ENCODE data around the gene CCDC88B.
"Not testable (repeated sequence)": the region's sequence is repeated elsewhere in the genome, so short reads cannot be mapped to it uniquely, and the experiment has no call there.

The CCDC88B gene

DNA sequence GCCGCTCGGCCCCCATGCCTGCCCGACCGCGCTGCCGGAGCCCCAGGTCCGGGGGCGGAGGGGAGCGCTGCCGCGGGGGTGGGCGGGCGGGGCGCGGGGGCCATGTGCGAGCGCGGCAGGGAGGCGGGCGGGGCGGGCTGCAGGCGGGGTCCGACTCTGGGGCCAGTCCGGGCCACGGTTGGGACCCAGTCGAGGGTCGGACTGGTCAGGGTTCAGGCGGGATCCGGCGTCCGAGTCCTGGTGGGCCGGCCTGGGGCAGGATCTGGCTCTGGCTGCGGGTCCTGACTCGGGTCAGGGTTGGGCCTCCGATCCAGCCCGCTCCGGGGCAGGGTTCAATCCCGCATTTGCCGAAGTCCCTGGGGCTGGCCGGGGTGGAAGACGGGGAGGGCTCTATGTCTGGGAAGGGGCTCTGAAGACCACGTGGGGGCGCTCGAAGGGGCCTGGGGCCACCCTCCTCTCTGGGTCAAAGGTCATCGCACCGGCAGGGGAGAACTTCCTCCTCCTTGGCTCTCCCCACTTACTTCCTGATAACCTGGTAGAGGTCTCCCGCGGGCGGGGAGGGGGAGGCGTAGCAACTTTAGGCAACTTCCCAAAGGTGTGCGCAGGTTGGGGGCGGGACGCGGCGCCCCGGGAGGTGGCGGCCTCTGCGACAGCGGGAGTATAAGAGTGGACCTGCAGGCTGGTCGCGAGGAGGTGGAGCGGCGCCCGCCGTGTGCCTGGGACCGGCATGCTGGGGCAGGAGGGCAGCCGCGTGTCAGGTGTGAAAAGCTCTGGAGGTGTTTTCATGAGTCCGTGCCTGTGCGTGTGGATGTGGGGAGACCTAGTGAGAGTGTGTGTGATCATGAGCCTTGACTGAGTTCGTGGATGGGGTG is 34.1 kb upstream of the CCDC88B start:
- peak; percentile 73 for DNase-seq

DNA sequence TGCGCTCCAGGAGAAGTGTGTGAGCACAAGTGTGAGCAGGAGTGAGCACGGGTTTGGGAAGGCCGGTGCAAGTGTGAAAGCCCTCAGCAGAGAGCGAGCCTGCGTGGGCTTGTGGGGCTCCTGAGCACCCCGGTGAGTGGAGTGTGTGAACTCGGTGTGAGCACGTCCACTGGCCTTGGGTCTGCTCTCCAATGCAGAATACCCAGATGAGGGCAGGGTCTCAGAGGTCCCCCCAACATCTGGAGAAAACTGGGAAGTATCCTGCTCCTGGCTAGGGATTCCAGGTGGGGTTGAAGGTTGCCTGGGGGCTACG is 33.5 kb upstream of the CCDC88B start:
- no peak for DNase-seq

DNA sequence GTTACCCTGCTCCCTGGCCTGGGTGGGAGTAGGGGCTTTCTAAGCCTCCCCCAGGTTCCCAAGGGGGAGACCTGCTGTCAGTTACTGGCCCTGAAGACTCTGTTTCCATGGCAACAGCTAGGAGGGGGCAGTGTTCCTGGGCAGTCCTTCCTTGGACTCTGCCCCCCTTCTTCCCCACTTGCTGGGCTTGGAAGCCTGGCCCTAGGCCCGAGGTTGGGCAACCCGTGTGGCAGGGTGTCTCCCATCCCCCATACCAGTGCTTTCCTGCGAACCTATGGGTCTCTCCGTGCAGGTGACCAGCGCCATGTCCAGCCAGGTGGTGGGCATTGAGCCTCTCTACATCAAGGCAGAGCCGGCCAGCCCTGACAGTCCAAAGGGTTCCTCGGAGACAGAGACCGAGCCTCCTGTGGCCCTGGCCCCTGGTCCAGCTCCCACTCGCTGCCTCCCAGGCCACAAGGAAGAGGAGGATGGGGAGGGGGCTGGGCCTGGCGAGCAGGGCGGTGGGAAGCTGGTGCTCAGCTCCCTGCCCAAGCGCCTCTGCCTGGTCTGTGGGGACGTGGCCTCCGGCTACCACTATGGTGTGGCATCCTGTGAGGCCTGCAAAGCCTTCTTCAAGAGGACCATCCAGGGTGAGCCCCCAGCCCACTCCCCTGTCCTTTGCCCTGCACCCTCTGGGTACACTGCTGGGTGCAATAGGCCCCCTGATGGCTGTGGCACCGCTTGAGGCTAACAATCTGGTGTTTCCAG is 33.0 kb upstream of the CCDC88B start:
- DNase-seq = no peak

DNA sequence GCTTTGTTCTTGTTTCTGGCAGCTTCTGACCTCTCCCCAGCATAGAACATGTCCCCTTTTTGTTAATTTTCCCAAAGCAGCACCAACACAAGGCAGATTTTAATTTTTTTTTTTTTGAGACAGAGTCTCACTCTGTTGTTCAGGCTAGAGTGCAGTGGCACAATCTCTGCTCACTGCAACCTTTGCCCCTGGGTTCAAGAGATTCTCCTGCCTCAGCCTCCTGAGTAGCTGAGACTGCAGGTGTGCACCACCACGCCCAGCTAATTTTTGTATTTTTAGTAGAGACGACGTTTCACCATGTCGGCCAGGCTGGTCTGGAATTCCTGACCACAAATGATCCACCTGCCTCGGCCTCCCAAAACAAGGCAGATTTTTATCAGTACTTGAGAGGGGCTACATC is 32.2 kb upstream of the CCDC88B start:
- DNase-seq = not testable (repeated sequence)

DNA sequence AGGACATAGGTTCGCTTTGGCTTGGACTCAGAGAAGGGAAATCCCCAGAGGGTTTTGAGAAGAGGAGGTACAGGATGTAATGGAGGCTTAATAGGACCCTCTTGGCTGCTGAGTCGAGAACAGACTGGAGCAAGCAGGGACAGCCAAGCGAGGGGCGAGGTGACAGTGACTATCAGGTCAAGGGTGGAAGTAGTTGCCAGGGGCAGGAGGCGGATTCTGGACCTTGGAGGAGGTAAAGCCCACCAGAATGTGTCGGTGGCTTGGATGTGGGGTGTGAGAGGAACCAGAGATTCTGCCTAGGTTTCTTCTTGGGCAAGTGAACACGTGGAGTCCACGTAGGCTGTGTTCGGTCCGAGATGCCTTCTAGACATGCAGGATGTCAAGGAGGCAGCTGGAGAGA is 27.1 kb upstream of the CCDC88B start:
- no peak for DNase-seq

DNA sequence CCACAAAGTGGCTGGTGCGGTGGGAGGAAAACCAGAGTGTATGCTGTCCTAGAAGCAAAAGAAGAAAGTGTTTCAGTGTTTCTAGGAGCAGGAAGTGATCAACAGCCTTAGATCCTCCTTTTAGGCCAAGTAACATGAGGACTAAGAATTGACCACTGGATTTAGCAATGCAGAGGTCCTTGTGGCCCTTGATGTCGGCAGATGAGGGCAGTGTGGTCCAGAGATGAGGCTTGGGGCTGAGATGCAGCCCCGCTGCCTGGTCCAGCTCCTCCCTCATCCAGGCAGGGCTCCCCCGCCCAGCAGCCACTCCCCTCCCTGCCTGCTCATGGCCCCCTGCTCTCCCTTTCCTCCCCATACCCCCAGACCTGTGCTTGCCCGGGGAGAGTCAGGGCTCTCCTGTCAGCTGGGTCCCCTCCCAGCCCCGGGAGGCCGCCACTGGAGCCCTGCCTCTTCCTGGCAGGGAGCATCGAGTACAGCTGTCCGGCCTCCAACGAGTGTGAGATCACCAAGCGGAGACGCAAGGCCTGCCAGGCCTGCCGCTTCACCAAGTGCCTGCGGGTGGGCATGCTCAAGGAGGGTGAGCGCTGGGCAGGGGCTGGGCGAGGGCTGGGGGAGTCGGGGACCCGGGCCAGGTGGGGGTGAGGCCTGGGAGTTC is 26.4 kb upstream of the CCDC88B start:
- DNase-seq = no peak

DNA sequence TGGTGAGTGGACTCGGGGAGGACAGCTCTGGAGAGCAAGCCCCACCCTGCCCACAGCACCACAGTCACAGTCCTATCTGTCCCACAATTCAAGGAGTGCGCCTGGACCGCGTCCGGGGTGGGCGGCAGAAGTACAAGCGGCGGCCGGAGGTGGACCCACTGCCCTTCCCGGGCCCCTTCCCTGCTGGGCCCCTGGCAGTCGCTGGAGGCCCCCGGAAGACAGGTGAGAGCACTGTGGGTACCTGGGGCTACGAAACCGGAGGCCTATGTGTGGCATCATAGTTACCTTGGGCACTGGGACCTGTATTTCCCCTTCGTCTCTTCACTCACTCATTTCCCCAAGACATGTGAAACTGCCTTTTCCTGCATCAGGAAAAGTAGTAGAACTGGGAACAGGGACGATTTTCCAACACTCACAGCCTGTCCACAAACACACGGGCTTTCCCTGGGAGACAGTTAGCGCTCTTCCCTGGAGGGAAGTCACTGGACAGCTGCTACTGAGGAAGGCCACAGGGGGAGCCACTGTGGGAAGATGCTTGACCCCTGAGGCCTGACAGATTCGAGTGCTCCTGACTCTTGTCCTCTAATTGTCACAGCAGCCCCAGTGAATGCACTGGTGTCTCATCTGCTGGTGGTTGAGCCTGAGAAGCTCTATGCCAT is 25.7 kb upstream of the CCDC88B start:
- DNase-seq = no peak

DNA sequence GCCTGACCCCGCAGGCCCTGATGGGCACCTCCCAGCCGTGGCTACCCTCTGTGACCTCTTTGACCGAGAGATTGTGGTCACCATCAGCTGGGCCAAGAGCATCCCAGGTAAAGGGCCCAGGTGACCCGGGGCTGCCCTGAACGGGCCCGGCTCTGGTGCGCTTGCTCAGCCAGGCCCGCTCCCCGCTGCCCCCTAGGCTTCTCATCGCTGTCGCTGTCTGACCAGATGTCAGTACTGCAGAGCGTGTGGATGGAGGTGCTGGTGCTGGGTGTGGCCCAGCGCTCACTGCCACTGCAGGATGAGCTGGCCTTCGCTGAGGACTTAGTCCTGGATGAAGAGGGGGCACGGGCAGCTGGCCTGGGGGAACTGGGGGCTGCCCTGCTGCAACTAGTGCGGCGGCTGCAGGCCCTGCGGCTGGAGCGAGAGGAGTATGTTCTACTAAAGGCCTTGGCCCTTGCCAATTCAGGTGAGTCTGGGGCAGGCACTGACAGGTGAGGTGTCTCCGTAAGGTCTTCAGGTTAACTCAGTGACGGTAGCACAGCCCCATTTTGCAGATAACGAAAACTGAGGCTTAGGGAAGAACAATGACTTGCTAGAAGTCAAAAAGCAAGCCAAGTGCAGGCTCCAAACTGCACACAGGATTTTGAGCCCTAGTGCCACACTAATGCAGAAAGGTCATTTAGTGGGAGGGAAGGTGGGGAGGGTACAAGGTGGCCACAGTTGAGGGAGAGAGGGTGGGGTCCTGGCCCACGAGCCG is 25.0 kb upstream of the CCDC88B start:
- no peak for DNase-seq

DNA sequence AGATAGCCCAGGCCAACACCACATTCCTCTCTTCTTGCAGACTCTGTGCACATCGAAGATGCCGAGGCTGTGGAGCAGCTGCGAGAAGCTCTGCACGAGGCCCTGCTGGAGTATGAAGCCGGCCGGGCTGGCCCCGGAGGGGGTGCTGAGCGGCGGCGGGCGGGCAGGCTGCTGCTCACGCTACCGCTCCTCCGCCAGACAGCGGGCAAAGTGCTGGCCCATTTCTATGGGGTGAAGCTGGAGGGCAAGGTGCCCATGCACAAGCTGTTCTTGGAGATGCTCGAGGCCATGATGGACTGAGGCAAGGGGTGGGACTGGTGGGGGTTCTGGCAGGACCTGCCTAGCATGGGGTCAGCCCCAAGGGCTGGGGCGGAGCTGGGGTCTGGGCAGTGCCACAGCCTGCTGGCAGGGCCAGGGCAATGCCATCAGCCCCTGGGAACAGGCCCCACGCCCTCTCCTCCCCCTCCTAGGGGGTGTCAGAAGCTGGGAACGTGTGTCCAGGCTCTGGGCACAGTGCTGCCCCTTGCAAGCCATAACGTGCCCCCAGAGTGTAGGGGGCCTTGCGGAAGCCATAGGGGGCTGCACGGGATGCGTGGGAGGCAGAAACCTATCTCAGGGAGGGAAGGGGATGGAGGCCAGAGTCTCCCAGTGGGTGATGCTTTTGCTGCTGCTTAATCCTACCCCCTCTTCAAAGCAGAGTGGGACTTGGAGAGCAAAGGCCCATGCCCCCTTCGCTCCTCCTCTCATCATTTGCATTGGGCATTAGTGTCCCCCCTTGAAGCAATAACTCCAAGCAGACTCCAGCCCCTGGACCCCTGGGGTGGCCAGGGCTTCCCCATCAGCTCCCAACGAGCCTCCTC is 24.1 kb upstream of the CCDC88B start:
- not testable (repeated sequence) for DNase-seq

DNA sequence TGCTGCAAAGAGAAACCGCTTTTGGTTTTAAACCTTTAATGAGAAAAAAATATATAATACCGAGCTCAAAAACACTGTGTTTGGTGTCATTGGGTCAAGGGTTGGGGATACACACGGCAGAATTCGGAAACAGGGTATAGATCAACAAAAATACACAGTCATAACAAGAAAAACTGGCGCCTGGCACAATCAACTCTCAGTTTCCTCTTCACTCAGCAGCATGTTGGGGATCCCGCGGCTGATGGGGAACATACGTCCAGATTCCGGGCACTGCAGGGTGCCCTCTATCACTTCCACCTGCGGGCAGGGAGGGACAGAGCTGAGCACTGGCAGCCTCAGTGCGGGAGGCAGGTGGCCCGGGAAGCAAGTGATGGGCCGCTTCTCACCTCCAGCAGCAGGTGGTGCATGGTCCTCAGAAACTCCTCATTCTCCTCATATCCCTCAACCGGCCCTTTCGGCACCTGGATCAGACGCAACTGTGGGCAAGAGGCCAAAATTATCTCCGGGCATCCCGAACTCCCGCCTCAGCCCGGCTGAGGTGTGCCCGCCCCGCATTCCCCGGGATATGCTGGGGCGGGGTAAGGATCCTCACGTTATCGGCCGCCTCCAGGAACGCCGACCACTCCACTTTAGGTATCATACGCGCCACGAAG is 23.2 kb upstream of the CCDC88B start:
- DNase-seq = peak; percentile 39

DNA sequence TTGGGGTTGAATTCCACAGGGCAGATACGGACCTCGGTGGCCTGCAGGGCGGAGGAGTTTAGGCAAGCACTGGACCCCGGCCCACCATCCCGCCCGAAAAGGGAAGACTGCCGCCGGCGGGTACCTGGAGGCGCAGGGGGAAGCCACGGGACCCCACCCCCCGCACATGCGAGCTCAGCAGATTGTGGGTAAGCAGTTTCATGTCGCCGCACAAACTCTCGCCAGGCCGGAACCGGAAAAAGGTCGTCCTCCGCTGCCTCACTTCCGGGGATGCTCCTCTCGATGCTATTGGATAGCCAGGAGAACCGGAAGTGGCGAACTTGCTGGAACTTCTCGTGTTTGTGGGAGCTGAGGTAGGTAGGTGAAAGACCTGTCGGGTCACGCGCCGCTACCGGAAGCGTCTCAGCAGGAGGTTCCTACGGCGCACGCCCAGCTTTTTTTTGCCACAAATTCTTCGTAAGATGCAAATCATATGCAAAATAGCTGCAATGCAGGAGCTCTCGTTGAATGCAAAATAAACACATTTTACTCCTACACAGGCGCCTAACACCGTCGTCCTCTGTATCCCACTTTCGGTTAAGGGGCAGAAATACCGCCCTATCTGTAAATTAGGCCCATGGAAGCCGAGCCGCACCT is 22.6 kb upstream of the CCDC88B start, which contains the start of gene TRMT112:
Gene TRMT112 (minus strand): TSS at position 235 of the 636 bp plus-strand sequence. CDS start 33 bp downstream, at position 202.
- DNase-seq = peak; percentile 98

DNA sequence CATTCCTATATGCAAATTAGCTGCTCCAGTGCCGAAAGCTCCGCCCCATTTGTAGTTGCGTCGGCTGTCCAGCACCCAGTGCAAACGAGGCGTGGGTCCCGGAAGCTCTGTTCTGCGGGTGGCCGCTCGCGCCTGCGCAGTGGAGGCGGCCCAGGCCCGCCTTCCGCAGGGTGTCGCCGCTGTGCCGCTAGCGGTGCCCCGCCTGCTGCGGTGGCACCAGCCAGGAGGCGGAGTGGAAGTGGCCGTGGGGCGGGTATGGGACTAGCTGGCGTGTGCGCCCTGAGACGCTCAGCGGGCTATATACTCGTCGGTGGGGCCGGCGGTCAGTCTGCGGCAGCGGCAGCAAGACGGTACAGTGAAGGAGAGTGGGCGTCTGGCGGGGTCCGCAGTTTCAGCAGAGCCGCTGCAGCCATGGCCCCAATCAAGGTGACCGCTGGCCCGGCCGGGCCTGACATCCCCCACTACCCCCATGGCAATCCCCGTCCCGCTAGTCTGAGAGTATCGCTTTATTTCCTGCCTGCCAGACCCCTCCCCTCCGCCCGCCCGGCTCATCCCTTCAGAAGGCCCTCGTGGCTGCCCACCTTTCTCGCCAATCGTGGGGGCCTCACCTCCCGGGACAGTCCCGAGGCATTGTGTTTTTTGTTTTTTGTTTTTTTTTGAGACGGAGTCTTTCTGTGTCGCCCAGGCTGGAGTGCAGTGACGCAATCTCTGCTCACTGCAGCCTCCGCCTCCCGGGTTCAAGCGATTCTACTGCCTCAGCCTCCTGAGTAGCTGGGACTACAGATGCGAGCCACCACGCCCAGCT is 21.8 kb upstream of the CCDC88B start, which contains the start of gene PRDX5:
Gene PRDX5 (plus strand): TSS at position 161 of the 805 bp plus-strand sequence. CDS start 95 bp downstream, at position 256.
- peak; percentile 95 for DNase-seq

DNA sequence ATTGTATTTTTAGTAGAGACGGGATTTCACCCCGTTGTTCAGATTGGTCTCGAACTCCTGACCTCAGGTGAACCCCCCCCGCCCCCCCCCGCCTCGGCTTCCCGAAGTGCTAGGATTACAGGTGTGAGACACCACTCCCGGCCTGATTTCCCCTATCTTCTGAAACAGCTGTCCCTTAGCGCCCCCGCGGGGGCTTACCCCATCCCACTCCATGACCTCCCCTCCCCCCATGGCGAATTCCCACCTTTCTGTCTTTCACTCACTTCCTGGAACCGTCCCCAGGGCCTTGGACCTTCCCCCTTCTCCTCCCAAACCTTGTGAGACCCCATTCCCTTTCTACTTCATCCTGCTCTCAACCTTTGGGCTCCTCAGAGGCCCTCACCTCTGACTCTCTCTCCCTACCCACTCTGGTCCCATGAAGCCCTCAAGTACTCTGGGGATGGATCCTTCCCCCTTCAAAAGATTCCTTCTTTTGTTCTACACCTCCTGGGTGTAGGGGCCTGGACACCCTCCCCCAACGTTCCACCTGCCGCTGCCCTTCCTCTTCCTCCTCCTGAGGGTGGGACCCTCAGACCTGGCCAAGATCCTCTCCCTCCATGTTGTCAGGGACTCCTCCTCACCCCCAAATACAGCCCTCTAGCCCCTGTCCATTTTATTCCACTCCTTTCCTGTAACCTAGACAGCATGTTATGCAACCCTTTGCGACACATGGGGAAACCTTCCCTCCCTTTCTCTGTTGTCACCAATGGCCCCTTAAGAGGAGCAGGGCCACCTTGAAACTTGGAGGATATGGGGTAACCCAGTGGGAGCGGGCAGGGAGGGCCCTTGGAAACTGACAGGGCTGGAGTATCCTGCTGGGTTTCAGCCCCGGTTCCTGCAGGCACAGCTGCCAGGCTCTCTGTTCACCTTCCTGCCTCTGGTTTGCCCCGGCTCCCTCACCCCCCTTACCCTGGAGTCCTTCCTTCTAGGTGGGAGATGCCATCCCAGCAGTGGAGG is 20.9 kb upstream of the CCDC88B start:
- DNase-seq = no peak

DNA sequence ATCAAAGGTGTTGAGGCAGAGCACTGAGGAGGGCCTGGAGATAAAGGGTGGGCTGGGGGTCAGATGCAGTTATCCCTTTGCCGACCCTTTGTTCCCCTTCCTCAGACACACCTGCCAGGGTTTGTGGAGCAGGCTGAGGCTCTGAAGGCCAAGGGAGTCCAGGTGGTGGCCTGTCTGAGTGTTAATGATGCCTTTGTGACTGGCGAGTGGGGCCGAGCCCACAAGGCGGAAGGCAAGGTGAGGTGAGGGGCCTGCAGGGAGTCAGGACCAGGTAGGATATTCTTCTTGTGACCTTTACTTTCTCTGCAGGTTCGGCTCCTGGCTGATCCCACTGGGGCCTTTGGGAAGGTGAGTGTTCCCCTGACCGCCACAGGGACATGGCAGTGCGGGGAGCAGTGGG is 19.4 kb upstream of the CCDC88B start:
- no peak for DNase-seq

DNA sequence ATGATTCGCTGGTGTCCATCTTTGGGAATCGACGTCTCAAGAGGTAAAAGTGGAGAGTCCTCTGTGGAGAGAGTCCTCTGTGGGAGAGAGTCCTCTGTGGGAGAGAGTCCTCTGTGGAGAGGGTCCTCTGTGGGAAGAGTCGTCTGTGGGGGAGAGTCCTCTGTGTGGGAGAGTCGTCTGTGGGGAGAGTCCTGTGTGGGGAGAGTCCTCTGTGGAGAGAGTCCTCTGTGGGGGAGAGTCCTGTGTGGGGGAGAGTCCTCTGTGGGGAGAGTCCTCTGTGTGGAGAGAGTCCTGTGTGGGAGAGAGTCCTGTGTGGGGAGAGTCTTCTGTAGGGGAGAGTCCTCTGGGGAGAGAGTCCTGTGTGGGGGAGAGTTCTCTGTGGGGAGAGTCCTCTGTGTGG is 19.0 kb upstream of the CCDC88B start:
- no peak for DNase-seq

DNA sequence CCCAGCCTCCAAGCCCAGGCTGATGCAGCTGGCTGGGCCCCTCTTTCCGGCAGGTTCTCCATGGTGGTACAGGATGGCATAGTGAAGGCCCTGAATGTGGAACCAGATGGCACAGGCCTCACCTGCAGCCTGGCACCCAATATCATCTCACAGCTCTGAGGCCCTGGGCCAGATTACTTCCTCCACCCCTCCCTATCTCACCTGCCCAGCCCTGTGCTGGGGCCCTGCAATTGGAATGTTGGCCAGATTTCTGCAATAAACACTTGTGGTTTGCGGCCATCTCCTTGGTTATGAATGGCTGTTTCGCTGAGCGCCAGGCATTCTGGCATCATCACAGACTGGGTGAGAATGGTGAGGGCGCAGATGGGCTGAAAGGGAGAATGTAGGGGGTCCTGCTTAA is 18.5 kb upstream of the CCDC88B start:
- no peak for DNase-seq

DNA sequence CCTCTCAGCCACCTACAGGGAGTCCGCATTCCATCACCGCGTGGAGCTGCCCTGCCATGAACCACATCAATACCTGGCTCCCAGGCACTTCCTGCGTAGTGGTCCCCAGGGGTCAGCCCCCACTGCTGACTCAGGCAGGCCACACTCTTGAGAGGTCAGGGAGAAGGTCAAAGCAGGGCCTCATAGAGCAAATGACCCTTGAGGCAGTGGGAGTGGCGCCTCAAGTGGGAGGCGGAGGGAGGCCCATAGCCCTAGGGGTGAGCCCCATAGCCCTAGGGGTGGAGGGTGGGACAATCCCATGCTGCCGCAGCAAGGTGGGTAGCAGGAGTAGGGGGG is 17.1 kb upstream of the CCDC88B start:
- DNase-seq = no peak

DNA sequence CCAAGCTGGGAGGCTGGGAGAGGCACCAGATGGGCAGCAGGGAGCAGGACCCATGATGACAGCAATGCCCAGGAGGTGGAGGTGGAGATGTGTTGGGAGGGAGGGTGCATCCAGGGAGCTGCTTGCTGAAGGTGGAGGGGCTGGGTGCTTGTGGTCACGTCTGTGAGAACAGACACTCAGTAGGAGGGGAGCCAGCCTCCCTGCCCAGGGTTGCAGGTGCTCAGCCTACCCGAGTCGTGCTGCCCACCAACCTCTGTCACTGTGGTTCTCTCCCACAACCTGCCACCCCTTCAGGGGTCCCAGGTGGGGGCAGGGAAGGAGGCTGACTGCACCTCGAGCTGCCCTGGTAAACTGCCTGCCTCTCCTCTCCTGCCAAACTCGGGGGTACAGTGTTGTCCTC is 16.6 kb upstream of the CCDC88B start:
- no peak for DNase-seq
